Measurements from ENCODE around the gene HLCS. TPM values are rescaled to one million over a fixed set of nuclear protein-coding genes. Genes with fewer than 3 reads are reported as not detected.

The HLCS gene
- total RNA-seq, 2 donors from 2014 or later, result 27.2 to 38.6 TPM

GRCh38 chr21:36724660-36725059 lies 241.8 kb downstream of the HLCS start:
- Histone ChIP-seq H3K4me3 (no peak overlapping the region), H3K9me3 (no peaks in the 10 kb centered on the region), H3K4me1 (no peaks in the 10 kb centered on the region), H3K27ac (no peak overlapping the region), H3K36me3 (replicated peaks in 1 of 2; ENCODE audit: insufficient read depth in 1 of 2, low read depth in 2 of 2) (no peaks in the 10 kb centered on the region), H3K27me3 (no peaks in the 10 kb centered on the region)
- WGBS, 2 donors, result 76 to 79% methylated on average over 3 of the region's 3 CpGs
- TF ChIP-seq POLR2A (IDR thresholded peaks at IDR 0.05), result no peak
- TF ChIP-seq, protein P1, sequence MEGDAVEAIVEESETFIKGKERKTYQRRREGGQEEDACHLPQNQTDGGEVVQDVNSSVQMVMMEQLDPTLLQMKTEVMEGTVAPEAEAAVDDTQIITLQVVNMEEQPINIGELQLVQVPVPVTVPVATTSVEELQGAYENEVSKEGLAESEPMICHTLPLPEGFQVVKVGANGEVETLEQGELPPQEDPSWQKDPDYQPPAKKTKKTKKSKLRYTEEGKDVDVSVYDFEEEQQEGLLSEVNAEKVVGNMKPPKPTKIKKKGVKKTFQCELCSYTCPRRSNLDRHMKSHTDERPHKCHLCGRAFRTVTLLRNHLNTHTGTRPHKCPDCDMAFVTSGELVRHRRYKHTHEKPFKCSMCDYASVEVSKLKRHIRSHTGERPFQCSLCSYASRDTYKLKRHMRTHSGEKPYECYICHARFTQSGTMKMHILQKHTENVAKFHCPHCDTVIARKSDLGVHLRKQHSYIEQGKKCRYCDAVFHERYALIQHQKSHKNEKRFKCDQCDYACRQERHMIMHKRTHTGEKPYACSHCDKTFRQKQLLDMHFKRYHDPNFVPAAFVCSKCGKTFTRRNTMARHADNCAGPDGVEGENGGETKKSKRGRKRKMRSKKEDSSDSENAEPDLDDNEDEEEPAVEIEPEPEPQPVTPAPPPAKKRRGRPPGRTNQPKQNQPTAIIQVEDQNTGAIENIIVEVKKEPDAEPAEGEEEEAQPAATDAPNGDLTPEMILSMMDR (IDR thresholded peaks at IDR 0.05), result no peak
- DNase-seq (no peak), ATAC-seq (no peak)
- intact Hi-C loops (cut with DNase I), result no loop called here

- Histone ChIP-seq H3K36me3 (replicated peaks in 1 of 2; ENCODE audit: insufficient read depth in 1 of 2, low read depth in 2 of 2) (no peaks in the 10 kb centered on the region), H3K27ac (no peak overlapping the region), H3K4me1 (no peaks in the 10 kb centered on the region), H3K9me3 (no peaks in the 10 kb centered on the region), H3K4me3 (no peak overlapping the region), H3K27me3 (no peaks in the 10 kb centered on the region)
- DNase-seq, result peak in 1 of 4 donors; percentile 2
- ATAC-seq, result no peak
- TF ChIP-seq, protein P1 (IDR thresholded peaks at IDR 0.05), result no peak
- TF ChIP-seq POLR2A (IDR thresholded peaks at IDR 0.05), result no peak
- intact Hi-C loops (cut with DNase I), result no loop called here
- 74 to 80% methylated on average over 11 to 14 of the region's 14 CpGs for WGBS, 2 donors
These were observed 243.0 kb downstream of the HLCS start for GRCh38 chr21:36723371-36723881.

DNA sequence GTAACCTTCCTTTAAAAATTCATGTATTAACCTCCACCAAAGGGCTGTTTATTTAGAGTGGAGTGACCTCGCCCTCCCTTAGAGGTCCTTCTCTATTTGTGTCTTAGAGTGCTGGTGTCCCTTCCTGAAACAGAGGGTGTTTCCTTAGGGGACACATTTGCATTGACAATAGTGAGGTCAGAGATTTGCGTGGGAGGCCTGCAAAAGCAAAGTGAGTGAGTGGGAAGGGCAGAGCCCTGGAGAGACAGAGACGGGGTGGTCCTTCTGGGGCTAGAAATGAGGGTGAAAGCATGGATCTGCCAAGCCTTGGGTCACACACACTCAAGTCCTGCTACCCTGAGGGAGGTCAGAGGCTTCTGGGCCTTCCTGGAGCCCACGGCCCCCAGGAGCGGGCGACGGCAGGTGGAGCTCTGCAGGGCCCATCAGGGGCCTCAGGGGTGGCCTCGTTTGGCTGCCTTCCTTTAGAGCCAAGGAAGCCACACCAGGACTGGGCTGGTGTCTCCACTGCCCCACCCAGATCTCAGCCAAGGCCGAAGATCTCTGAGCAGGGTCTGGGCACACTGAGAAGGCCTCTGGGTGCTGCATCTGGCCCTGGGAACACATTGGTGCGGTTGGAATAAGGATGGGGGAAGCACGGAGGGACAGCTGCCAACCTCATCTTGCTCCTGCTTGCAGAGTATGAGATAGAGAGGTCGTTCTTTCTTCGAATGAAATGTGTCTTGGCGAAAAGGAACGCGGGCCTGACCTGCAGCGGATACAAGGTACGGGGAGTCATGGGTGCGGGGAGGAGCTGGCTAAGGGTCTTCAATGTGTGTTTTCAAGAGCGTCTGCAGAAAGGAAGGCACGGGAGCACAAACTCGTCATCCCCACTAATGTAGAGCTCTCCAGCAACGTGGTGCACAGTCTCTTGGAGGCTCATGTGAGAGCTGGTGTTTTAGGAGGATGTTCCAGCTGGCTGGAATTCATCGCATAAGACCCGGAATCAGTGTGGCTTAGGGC lies 243.8 kb downstream of the HLCS start:
- Histone ChIP-seq H3K27me3 (no peaks in the 10 kb centered on the region), H3K27ac (no peak overlapping the region)
- 73 to 78% methylated on average over 22 to 23 of the region's 25 CpGs for WGBS, 2 donors

DNA sequence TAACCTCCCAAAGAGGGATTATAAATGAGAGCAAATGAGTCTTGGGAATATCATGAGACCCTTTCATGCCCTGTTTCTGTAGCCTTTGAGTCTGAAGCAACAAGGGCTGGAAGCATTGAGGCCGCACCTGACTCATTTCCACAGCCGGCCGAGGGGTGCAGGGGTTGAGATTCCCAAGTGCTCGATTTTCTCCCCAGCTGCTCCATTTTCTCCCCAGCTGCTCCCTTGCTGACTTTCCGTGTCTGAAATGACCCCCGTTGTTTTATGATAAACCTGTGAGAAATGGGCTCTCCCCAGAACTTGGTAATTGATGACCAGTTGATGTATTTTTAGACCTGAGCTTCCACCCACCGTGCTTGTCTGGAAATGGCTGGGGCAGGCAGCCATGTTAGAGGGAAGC lies 244.7 kb downstream of the HLCS start:
- DNase-seq, result no peak
- WGBS, 2 donors, result 76 to 77% methylated on average over 7 of the region's 7 CpGs

More for the DNA sequence above, 243.8 kb downstream of the HLCS start:
- TF ChIP-seq POLR2A (IDR thresholded peaks at IDR 0.05), result no peak
- TF ChIP-seq, protein P1 (IDR thresholded peaks at IDR 0.05), result no peak
- intact Hi-C loops (cut with DNase I), result no loop called here
- Histone ChIP-seq H3K4me1 (no peaks in the 10 kb centered on the region), H3K9me3 (no peaks in the 10 kb centered on the region), H3K36me3 (replicated peaks in 1 of 2; ENCODE audit: insufficient read depth in 1 of 2, low read depth in 2 of 2) (no peaks in the 10 kb centered on the region), H3K4me3 (no peak overlapping the region)
- no peak for ATAC-seq
- peak in 1 of 4 donors; percentile 7 for DNase-seq

More for the DNA sequence above, 244.7 kb downstream of the HLCS start:
- H3K27me3 ChIP-seq, result no peaks in the 10 kb centered on the region
- TF ChIP-seq, protein P1 (IDR thresholded peaks at IDR 0.05), result no peak
- no peak for TF ChIP-seq POLR2A (IDR thresholded peaks at IDR 0.05)
- H3K36me3 ChIP-seq (replicated peaks in 1 of 2; ENCODE audit: insufficient read depth in 1 of 2, low read depth in 2 of 2), result no peaks in the 10 kb centered on the region
- ATAC-seq, result no peak
- H3K9me3 ChIP-seq, result no peaks in the 10 kb centered on the region
- intact Hi-C loops (cut with DNase I), result no loop called here
- H3K4me3 ChIP-seq, result no peak overlapping the region
- no peak overlapping the region for H3K27ac ChIP-seq
- no peaks in the 10 kb centered on the region for H3K4me1 ChIP-seq

Measured in body of pancreas (tissue), 4 donors.